SK-N-MC (cell line): ENCODE results near the gene CCL26.
"Not testable (repeated sequence)": the region's sequence is repeated elsewhere in the genome, so short reads cannot be mapped to it uniquely, and the experiment has no call there.

Experiments used
- DNase-seq: peaks from one replicate; pipeline ENCODE4 v3.0.0-alpha.2; 2011; ENCODE audit warnings: low read depth, low spot score
- H3K27ac ChIP-seq: fragments of 200-600 bp; sonication (generic); 2 replicates; pipeline ENCODE4 v1.5.1; 2016; ENCODE audit warnings: mixed run types
- H3K36me3 ChIP-seq: fragments of 200-600 bp; sonication (generic); 2 replicates; pipeline ENCODE4 v1.6.1; 2017; ENCODE audit warnings: antibody characterized with exemption, low read length, mixed read lengths; ENCODE audit not compliant: insufficient read depth
- H3K4me3 ChIP-seq: fragments of 200-600 bp; sonication (generic); 2 replicates; pipeline ENCODE4 v1.5.1; 2016
- H3K9ac ChIP-seq: fragments of 200-600 bp; sonication (generic); 2 replicates; pipeline ENCODE4 v1.8.0; 2017; ENCODE audit warnings: mixed run types, mixed read lengths; ENCODE audit not compliant: insufficient read length
- H3K9me3 ChIP-seq: fragments of 200-600 bp; sonication (generic); 2 replicates; pipeline ENCODE4 v1.6.1; 2017; ENCODE audit warnings: low read depth, mild to moderate bottlenecking, antibody characterized with exemption, low read length, moderate library complexity, mixed read lengths
- EZH2 ChIP-seq: fragments of 200-600 bp; sonication (generic); IDR thresholded peaks from one replicate; pipeline ENCODE4 v1.6.1; 2017; ENCODE audit warnings: antibody characterized with exemption
- FOXP2 ChIP-seq: optimal IDR thresholded peaks from 2 replicates; pipeline ENCODE3; 2011; ENCODE audit warnings: mild to moderate bottlenecking, moderate library complexity; ENCODE audit not compliant: insufficient read depth; ENCODE audit errors: extremely low read length, control extremely low read depth
- POLR2AphosphoS5 ChIP-seq: IDR thresholded peaks from 2 replicates; pipeline ENCODE4 v1.6.1; 2012; ENCODE audit warnings: mild to moderate bottlenecking, low read depth, low read length, borderline replicate concordance

The CCL26 gene

GRCh38 chr7:75798770-75799169 lies 26.8 kb upstream of the CCL26 start:
- Histone ChIP-seq H3K9ac (no peak overlapping the region), H3K9me3 (no peaks in the 10 kb centered on the region), H3K4me3 (no peak overlapping the region), H3K36me3 (no peaks in the 10 kb centered on the region), H3K27ac (no peak overlapping the region)
- TF ChIP-seq FOXP2 (no peak), POLR2AphosphoS5 (no peak), EZH2 (no peak)
- DNase-seq: no peak

DNA sequence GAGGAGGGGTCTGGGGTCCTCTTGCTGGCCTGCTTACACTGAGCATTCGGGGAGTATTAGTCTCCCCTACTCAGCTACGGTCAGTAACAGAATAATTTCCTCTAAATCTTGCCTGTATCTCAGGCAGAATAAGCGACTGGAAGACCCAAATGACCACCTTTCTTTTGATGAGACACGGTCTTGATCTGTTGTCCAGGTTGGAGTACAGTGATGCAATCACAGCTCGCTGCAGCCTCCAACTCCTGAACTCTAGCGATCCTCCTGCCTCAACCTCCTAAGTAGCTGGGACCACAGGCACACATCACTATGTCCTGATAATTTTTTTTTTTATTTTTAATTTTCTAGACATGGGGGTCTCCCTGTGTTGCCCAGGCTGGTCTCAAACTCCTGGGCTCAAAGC lies 24.4 kb upstream of the CCL26 start:
- no peak for DNase-seq
- Histone ChIP-seq H3K9me3 (no peaks in the 10 kb centered on the region), H3K4me3 (no peak overlapping the region), H3K27ac (no peak overlapping the region), H3K9ac (no peak overlapping the region), H3K36me3 (no peaks in the 10 kb centered on the region)
- TF ChIP-seq EZH2: no peak
- no peak for TF ChIP-seq POLR2AphosphoS5
- TF ChIP-seq FOXP2: no peak

GRCh38 chr7:75795831-75796285 lies 23.8 kb upstream of the CCL26 start:
- no peak for DNase-seq
- Histone ChIP-seq H3K4me3 (0 out of 2 replicates have a peak overlapping the region, but pooled peaks have one; percentile 5), H3K9ac (no peak overlapping the region), H3K27ac (no peak overlapping the region), H3K9me3 (no peaks in the 10 kb centered on the region), H3K36me3 (no peaks in the 10 kb centered on the region)
- TF ChIP-seq EZH2 (no peak), FOXP2 (no peak), POLR2AphosphoS5 (no peak)

- Histone ChIP-seq H3K9ac (no peak overlapping the region), H3K36me3 (no peaks in the 10 kb centered on the region), H3K4me3 (no peak overlapping the region), H3K27ac (no peak overlapping the region), H3K9me3 (no peaks in the 10 kb centered on the region)
- DNase-seq: no peak
- TF ChIP-seq POLR2AphosphoS5 (no peak), EZH2 (no peak), FOXP2 (no peak)
These were observed 21.7 kb upstream of the CCL26 start for GRCh38 chr7:75793676-75794075.

- not testable (repeated sequence) for H3K36me3 ChIP-seq, H3K9me3 ChIP-seq, H3K4me3 ChIP-seq, H3K27ac ChIP-seq, H3K9ac ChIP-seq, DNase-seq
These were observed 20.6 kb upstream of the CCL26 start for GRCh38 chr7:75792567-75792966.

DNA sequence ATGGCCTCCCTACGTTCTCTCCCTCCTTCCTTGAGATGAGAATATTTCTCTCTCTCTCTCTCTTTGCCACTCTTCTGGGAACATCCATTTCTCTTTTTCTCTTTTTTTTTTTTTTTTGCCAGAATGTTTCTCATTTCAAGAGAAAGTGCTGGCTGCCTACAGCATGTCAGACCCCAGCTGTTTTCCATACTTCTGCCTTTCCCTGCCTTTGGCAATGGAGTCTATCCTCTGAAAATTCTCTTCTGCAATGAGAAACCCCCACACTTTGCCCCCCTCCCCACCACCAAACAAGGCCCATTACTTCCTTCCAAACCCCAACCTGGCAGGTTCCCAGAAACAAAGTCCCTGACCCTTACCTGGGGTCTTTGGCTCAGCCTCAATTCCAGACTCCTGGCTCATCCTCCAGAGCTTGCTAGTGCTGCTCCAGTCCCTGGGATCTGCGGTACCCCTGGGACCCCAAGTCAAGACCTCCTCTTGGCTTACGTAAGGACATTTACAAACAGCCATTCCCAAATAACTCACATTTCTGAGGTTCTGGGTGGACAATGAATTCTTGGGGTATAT lies 17.4 kb upstream of the CCL26 start:
- H3K36me3 ChIP-seq: no peaks in the 10 kb centered on the region
- H3K4me3 ChIP-seq: no peak overlapping the region
- DNase-seq: no peak
- no peaks in the 10 kb centered on the region for H3K9me3 ChIP-seq
- no peak for TF ChIP-seq POLR2AphosphoS5
- no peak for TF ChIP-seq FOXP2
- no peak for TF ChIP-seq EZH2
- no peak overlapping the region for H3K27ac ChIP-seq
- H3K9ac ChIP-seq: no peak overlapping the region

GRCh38 chr7:75788154-75788847 lies 16.3 kb upstream of the CCL26 start:
- H3K9me3 ChIP-seq, H3K27ac ChIP-seq, H3K4me3 ChIP-seq, H3K9ac ChIP-seq, DNase-seq, H3K36me3 ChIP-seq: not testable (repeated sequence)

GRCh38 chr7:75783058-75783457 lies 11.0 kb upstream of the CCL26 start:
- H3K36me3 ChIP-seq, H3K27ac ChIP-seq, DNase-seq, H3K4me3 ChIP-seq, H3K9me3 ChIP-seq, H3K9ac ChIP-seq: not testable (repeated sequence)

- DNase-seq: not testable (repeated sequence)
These were observed 8.7 kb upstream of the CCL26 start for GRCh38 chr7:75780647-75781273.

DNA sequence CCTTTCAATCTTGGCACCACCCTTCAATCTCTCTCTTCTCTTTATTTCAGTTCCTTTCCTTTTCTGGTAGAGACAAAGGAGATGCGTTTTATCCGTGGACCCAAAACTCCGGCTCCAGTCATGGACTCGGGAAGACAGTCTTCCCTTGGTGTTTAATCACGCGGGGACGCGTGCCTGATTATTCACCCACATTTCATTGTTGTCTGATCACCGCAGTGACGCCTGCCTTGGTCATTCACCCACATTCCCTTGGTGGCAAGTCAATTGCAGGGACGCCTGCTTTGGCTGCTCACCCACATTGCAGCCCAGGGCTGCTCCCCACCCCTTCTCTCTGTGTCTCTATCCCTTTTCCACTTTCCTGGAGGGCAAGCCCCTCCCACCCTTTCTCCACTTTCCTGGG lies 7.5 kb upstream of the CCL26 start:
- not testable (repeated sequence) for DNase-seq

More at GRCh38 chr7:75780647-75781273, 8.7 kb upstream of the CCL26 start:
- H3K36me3 ChIP-seq, H3K9ac ChIP-seq, H3K9me3 ChIP-seq, H3K27ac ChIP-seq, H3K4me3 ChIP-seq: not testable (repeated sequence)

GRCh38 chr7:75779035-75779434 lies 7.0 kb upstream of the CCL26 start:
- H3K36me3 ChIP-seq, H3K27ac ChIP-seq, DNase-seq, H3K9me3 ChIP-seq, H3K4me3 ChIP-seq, H3K9ac ChIP-seq: not testable (repeated sequence)

More for the DNA sequence above, 7.5 kb upstream of the CCL26 start:
- H3K4me3 ChIP-seq, H3K9me3 ChIP-seq, H3K36me3 ChIP-seq, H3K27ac ChIP-seq, H3K9ac ChIP-seq: not testable (repeated sequence)
